ENCODE data around the gene ATG12.
A peak's percentile ranks its signal among the peaks of the same experiment; 100 is the strongest.
"Not testable (repeated sequence)": the region's sequence is repeated elsewhere in the genome, so short reads cannot be mapped to it uniquely, and the experiment has no call there.

Gene ATG12

DNA sequence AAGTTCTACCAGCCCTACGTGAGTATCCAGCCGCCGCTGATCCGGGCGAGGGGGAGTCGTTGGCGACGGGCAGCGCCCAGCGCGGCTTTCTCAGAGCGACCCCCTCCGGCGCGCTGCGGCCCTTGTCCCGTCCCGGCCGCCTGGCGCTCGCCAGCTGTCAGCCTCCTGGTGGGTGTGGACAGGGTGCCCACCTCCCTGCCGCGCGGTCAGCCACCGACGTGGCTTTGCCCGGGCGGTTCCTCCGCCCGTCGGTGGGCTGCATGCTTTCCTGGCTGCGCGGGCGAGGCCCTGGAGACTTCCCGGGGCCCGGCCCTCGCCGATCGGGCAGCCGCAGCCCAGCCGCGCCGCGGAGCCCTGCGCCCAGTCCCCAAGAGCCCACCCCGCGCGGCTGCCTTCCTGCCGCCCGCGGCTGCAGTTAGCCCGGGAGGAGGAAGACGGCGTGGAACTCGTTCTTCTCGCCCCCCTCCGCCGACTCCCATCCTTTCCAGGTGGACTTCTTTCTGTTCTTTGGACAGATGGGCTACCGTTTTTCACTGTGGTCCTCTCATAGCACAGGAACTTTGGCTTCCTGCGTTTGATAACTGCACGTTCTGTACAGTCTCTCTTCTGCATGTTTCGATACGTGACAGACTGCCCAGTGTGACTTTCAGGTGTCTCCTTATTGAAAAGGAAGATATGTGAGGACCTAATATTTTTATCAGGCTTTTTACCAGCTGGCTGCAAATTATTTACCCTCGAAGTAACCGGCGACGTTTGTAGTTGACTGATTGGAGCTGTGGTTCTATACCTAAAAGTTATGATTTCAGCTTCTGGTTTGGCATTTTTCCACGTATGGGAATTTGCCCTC is 947 bp upstream of the ATG12 start:
- peak; percentile 75 for DNase-seq

DNA sequence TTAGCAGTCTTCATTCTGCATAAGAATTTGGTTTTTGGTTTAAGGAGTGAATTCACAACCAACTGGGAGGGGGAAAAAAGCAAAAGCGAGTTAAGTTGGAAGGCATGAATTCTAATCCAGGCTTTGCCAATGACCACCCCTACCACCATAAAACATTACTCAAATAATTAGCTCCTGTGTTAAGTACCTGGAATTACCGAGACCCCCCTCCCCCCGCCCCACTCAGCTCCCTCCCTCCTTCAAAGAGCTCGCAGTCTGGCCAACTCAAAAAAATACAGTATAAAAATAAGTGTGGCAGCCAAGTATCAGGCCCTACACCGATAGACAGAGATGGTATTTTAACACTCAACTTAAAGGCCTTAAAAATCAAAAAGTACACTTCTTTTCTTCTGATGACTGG is 492 bp downstream of the ATG12 start:
- no peak for DNase-seq

DNA sequence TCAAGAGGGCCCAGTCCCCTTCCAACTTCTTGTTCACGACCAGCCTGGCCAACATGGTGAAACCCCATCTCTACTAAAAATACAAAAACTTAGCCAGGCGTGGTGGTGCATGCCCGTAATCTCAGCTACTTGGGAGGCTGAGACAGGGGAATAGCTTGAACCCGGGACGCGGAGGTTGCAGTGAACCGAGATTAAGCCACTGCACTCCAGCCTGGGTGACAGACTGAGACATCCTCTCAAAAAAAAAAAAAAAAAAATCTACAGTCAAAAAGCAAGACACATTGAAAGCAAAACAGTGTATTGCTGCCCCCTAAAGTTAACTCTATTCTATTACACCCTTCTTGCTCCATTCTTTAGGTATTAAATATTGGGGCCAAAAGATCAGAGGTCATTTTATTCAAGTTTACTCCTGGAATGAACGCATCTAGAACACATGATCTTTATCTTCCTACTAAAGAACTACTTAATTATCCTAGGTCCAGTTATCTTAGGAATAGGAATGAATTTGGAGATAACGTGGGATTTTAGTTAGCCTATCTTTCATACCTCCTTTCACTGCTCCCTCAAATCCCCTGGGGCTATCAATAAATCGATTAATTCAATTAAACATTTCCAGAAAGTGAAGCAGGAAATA is 2.4 kb downstream of the ATG12 start:
- peak; percentile 63 for DNase-seq

DNA sequence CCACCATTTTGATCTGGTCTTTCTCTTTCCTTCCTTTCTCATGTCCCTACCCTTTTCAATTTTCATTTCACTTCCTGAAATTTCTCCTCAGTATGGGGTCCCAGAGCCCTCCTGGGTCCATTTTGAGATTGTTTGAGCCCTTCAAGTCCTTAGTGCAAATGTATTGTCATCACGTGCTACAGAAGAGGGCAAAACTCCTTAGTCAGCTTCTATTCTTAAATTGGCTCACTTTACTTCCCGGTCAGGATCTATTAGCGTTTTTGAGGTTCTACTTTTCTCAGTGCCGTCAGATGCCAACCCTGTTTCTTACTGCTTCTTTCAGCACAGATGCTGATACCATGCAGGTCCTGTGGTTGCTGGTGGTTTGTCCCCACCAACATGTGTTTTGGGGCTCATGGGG is 5.9 kb downstream of the ATG12 start:
- DNase-seq: no peak

DNA sequence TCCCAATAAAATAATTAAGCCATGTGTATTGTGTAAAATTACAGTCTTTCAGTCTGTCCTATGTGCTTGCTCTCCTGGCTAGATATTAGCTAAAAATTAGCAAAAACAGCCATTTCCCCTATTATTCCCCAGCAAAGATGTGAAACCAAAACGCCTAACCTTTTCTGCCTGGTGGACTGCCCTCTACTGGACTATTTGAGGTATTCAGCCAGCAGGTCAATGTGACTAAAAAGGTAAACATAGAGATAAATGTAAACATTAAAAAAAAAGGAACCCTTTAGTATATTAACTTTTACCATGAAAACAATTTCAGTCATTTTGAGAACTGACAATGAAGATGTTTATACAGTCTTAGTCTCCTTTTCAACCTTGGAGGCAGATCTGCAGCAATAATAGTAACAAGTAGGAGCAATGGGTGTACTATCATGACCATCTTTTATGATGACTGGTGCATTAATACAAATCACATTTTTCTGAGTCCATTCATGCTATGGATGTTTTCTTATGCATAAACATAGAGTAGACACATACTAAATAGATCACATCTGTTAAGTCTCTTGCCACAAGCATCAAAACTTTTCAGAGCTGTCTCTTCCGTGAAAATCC is 10.1 kb downstream of the ATG12 start:
- DNase-seq: peak; percentile 54

DNA sequence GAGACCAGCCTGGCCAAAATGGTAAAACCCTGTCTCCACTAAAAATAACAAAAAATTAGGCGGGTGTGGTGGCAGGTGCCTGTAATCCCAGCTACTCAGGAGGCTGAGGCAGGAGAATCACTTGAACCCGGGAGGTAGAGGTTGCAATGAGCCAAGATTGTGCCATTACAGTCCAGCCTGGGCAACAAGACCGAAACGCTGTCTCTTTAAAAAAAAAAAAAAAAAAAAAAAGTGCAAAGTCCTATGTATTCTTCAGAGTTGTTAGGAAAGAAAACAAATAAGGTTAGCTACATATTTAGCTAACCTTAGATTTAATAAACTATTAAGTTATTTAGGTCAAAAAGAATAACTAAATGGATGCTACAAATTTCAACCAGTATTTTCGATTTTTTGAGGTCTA is 11.5 kb downstream of the ATG12 start:
- no peak for DNase-seq

DNA sequence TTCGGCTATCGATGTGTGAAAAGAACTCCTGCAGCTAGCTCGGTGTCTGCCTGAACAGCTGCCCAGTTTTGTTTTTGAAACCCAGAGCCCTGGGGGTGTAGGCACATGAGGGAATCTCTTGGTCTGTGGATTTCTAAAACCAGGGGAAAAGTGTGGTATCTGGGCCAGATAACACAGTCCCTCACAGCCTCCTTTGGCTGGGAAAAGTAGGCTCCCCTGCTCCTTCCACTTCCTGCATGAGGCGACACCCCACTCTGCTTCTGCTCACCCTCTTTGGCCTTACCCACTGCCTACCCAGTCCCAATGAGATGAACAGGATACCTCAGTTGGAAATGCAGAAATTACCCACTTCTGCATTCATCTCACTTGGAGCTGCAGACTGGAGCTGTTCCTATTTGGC is 15.4 kb downstream of the ATG12 start:
- DNase-seq: no peak

DNA sequence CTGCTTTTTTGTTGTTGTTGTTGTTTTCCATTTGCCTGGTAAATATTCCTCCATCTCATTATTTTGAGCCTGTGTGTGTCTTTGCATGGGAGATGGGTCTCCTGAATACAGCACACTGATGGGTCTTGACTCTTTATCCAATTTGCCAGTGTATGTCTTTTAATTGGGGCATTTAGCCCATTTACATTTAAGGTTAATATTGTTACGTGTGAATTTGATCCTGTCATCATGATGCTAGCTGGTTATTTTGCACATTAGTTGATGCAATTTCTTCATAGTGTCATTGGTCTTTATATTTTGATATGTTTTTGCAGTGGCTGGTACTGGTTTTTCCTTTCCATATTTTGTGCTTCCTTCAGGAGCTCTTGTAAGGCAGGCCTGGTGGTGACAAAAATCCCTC is 16.4 kb downstream of the ATG12 start:
- DNase-seq: not testable (repeated sequence)

DNA sequence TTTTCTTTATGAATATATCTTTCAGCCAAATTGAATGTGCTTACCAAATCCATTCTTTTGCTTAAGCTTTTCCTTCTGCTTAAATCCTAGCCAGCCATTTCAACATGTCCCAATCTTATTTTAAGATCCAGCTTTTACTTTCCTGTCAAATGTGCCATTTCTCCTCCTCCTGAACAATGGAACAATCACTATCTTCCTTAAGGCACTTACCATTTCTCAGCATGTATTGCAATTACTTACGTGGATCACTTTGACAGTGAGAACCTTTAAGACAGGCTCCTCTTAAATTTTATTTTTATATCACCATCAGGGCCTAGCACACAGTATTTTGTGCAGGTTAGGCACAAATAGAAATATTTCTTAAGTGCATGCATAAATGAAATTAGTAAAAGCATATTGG is 20.5 kb downstream of the ATG12 start:
- DNase-seq: no peak

DNA sequence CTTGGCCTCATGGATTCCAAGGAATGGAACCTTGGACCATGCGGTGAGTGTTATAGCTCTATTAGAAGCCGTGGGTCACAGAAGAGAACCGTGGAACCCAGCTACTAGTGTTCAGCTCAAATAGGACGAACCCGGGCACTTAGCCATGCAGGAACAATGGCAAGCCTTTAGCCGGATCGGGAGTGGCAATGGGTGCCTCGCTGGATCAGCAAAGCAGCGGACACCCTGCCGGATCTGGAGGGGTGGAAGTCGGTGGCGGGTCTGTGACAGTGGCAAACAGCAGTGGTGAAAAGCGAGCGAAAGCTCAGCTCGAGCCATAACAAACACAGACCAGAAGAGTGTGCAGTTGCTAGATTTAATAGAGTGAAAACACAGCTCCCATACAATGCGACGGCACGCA is 22.5 kb downstream of the ATG12 start:
- DNase-seq: no peak

DNA sequence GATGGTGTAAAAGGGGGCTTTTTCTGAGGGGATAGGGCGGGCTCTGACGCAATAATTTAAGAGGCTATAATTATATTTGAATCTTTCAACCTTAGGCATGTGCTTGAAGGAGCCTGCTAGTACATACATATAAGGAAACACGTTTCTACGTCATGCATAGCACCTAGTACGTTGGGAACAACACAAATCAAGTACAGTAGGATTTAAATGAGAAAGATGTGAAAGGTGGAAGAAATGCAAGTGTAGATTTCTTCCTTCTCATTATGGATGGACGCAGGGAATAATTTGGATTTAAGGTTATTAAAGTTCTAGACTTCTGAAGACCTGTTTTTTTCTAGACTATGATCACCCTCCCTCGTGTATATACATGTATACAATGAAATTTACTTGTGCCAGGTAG is 24.0 kb downstream of the ATG12 start:
- no peak for DNase-seq

DNA sequence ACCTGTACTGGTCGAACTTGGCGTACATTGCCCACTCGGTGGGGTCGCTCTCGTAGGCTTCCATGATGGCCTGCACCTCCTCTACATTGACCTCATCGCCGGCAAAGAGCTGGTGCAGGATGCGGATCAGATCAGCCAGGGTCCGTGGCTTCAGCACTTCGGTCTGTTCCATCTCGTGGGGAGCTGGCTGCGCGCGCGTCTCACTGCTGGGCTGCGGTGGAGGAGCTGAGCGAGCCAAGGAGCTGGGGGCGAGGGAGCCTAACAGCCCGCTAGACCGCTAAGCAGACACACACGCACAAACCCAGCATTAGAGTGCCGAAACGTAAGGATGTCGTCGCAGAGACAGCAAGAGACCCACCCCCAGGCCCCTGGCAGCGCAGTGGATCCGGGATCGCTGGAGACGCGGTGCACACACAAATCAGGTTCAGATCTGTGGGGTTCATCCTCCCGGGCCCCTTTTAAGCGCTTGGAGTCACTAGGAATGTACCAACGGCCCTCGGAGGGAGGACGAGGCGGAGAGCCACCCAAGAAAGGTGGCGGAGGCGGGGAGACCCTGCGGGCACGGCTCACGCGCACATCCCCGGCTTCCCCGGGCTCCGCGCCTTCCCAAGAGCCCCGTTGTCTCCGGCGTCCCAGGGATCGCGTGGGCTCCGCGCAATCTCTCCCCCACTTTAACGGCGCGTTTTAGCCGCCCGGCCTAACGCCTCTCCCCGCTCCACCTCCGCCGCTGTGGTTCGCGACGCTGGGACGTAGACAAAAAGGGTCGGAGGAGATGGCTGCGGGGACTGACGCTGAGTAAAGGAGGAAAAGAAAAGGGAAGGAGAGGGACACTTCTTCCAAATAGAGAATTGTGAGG is 24.9 kb downstream of the ATG12 start, which contains the start of gene CDO1:
CDO1 (minus strand) TSS at position 434 of the 856 bp plus-strand sequence; CDS start at position 172, 262 bp downstream.
- DNase-seq: peak; percentile 66

DNA sequence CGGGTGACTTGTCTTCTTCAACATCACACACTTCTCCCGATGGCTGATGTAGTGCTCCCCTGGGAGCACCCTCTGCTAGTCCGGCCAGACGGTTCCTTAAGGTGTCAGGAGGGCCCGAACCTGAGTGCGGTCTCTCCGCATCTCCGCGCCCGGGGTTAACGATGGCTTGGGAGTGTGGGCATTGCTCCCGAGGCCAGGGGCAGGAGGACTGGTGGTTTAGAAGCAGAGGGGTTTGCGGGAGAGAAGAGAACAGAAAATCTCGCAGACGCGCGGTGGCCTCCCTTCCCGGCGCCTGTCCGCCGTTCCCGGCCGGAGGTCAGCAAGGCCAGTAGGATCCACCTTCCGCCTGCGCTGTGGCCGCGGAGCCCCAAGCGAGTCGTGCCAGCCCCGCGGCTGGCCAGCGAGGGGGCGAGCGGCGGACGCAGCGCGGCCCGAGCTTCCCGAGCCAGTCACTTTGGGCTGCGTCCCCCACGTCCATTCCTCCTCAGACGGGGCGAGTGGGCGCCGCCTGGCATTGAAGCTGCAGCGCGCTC is 25.6 kb downstream of the ATG12 start:
- DNase-seq: peak; percentile 11

DNA sequence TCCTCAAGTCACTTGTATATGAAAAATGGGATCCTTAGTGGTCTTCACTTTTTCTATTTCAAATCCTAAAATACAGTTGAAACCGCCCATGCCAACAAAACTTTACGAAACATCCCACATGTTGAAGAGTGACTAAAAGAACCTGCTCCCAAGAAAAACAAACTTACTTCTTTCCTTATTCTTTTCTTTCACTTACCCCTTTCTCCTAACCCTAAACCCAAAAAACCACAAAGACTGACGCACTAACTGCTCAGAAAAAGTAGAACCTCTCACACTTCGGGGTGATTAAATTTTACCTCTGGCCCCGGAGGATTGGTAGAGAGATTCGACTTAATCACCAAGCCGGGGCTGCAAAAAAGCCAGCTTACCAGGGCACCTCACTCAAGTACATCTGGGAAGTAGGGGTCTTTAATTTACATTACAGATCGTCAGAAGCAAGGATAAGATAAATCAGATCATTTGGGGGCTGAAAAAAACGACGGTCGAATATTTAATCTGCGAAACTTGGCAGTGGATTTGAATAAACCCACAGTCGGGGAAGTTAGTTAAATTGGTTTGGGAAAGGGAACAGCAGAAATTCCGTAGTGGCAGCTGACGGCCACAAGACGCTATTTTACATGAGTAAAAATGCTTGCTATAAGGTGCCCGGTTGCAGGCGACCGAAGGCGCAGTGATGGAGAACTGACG is 26.2 kb downstream of the ATG12 start:
- no peak for DNase-seq

DNA sequence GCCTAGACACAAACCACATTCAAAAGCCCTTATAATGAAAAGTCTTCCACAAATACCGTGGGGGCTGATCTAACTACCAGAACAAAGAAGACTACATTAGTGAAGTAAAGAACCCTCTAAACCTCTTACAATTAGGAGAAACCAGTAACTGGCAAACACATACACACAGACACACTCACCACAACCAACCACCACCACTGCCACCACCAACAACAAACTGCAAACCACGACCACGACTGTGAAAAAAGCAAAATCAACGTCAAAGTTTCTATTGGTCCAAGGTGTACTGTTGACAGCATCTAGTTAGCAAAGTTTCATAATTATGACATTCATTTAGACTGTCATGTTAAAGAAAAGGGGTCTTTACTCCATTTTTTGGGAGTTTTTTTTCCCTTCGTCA is 27.6 kb downstream of the ATG12 start:
- DNase-seq: no peak

DNA sequence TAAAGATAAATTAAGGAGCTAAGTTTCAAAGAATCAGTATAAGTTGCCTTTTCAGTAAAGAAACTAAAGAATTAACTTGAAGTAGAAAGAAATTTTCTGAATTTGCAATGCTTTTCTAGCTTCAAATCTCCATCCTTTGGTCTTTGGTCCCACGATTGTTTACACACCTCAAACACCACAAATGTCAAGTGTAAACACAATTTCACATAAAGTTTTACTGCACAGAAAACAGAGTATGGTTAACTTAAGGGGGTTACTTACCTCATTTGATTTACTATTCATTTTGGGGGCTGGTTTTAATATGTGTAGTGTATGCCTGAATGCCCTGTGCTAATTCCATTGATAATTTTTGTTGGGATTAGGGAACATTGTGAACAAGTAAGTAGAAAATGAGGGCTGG is 29.0 kb downstream of the ATG12 start:
- DNase-seq: no peak

DNA sequence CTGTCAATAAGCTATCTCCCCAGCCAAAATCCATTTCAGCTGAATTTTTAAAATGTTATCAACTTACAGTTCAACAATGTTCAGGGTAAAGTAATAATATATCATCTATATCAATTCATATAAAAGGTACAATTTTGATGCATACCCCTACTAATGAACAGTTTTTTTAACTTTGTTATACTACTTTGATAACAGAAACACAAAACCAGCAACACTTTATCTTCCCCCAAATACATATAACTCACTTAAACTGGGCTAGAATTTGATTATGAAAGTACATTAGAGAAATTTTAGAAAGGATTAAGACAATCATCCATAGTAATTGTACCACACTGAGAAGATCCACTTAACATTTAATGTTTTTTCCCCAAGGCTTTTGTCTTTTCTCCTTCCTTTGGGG is 30.0 kb downstream of the ATG12 start:
- no peak for DNase-seq

DNA sequence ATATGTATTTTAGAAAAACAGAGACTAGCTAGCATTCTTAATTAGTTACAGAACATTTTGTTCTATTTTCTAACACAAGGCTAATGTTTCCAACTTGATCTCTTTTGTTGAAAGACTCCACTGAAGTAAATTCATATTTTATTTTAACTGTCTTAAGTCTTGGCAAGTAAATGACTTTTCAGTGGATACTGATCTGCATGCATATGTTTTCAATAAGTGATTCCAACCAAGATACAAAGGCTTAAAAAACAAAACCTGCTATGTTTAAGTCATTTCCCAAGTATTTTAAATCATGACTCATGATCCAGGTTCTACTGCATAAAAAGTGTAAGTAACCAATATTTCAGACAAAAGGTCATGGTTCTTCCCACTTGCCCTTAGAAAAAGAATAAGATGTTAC is 30.6 kb downstream of the ATG12 start:
- DNase-seq: peak; percentile 65

DNA sequence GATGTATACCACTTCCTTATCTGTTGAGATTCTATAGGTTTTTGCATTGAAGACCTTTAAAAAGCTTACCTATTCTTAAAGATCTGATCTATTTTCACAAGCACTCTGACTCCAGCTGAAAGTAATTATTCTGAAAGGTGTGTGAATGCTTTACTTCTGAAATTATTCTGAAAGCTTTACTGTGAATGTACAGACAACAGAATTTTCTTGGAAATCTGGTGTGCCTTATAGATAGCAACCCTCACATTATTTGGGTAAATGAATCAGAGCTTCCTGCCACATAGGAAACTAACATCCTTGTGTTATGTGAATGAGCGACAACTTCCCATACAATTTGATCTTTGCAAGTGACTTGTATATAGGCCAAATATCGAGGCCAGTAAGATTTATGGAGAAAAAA is 31.4 kb downstream of the ATG12 start:
- peak; percentile 5 for DNase-seq

DNA sequence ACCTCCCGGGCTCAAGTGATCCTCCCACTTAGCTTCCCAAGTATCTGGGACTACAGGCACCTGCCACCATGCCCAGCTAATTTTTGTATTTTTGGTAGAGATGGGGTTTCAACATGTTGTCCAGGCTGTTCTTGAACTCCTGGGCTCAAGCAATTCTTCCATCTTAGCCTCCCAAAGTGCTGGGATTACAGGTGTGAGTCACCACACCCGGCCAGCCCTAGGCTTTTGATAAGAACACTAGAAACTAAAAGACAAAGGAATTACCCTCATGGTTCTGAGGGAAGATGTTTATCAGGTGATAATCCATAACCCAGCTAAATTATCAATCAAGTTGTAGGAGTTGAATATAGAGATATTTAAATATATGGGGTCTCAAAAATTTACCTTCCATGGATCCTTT is 33.3 kb downstream of the ATG12 start:
- not testable (repeated sequence) for DNase-seq

DNA sequence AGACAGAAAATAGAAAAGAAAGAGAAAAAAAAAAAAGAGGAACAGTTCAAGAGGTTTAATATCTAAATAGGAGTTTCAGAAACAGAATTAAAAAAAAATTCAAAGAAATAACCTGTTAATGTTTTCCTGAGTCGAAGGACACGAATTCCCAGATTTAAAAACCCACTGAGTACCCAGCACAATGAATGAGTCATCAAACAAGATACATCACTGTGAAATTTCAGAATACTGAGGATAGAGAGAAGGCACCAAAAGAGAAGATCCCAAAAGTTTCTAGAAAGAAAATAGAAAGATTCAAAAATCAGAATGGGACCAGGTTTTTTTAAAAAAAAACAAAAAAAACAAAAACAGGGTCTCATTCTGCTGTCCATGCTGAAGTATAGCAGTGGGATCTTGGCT is 33.7 kb downstream of the ATG12 start:
- no peak for DNase-seq

Data from fibroblast of skin of back (primary cell).